ELF-1 (cell line): ENCODE results near the gene PEF1.

Experiments
- DNase-seq: peaks from one replicate; pipeline ENCODE4 v3.0.0-alpha.2; 2016; ENCODE audit warnings: low read depth, low spot score

The PEF1 gene, protein sequence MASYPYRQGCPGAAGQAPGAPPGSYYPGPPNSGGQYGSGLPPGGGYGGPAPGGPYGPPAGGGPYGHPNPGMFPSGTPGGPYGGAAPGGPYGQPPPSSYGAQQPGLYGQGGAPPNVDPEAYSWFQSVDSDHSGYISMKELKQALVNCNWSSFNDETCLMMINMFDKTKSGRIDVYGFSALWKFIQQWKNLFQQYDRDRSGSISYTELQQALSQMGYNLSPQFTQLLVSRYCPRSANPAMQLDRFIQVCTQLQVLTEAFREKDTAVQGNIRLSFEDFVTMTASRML

GRCh38 chr1:31644560-31645273 is at the start of gene PEF1:
Gene PEF1, minus strand, starts transcription at chr1:31644876. Its CDS starts 12 bp downstream, at chr1:31644864.
- DNase-seq, result peak; percentile 100

DNA sequence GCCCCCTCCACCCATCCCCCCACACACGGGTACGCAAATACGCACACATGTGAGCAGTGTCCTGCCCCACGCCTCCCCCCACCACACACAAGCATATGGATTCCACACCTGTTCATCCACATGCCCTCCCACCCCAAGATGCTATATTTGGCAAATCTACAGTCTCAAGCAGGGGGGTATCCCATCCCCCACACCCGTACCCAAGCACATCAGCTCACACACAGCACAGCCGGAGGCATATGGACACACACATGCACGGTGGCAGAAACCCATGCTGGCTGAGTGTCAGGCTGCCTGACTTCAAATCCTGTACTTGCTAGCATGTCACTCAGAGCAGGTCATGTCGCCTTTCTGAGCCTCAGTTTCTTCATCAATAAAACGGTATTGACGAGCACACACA is 48.6 kb upstream of the PEF1 start:
- DNase-seq, result no peak

DNA sequence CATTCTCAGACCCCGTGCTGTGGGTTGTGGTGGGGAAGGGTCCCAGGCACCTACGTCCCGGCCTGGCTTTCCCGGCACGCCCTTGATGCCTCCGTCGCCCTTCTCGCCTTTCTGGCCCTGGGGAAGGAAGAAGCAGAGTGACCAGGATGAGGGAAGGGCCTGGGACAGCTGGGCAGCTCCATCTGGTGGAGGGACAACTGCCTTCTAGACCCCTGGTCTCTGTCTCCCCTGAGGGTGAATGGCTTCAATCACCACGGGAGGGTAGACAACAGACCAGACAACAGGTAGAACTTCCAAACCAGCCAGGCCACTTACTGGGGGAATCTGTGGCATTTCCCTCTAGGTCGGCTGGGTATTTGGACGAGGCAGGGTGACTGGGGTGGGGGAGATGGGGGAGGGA is 47.3 kb upstream of the PEF1 start:
- DNase-seq, result peak; percentile 86

- no peak for DNase-seq
Observed at GRCh38 chr1:31691446-31691845, 46.8 kb upstream of the PEF1 start.

DNA sequence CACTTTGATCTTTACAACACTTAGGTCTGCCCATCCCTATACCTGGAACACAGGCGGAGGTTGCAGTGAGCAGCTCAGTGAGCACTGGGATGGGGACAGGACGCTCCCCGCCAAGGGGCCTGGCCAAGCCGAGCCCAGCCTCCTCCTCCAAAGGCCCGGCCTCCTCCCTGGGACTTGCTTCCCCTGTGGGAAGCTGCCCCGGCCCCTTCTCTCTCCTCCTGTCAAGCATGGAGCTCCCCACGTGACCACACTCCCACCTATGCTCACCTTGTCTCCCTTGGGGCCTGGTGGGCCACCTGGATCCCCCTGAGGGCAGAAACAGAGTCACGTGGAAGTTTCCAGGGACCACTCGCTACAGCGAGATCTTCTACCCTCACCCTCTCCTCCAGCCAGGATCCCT is 46.2 kb upstream of the PEF1 start:
- DNase-seq, result no peak

DNA sequence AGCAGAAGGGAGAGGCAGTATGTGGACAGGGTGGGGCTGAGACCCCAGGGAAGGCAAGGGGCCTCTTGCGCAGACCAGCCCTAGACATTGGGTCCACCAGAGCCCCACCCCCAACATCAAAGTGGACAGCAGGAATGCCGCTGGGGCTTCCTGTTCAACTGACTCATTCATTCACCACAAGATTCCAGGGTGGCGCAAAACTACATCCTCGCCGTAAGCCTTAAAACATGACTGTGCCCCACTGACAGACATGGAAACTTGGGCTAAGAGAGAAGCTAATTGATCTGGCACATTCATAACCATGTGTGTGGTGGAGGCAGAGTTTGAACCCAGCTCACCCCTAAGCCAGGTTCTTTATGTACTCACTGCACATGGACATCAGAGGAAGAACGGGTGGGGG is 45.2 kb upstream of the PEF1 start:
- no peak for DNase-seq

DNA sequence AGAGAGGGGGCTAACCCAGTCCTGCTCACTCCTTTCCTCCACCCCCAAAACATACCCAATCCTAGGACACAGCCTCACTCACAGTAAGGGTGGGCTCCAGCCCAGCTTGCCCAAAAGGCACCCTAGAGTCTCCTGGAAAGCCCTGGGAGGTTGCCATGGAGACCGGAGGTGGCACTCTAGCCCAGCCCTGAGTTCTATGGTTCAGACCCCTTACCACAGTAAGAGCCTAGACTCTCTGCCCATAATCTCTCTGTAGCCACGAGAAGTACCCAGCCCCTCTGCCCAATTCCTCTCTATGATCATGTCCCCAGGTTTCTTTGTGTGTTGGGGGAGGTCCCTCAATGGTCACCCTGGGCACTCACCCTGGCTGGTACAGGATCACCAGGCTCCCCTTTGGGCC is 44.7 kb upstream of the PEF1 start:
- DNase-seq, result no peak

GRCh38 chr1:31688233-31688918 is 43.7 kb upstream of the PEF1 start:
- no peak for DNase-seq

DNA sequence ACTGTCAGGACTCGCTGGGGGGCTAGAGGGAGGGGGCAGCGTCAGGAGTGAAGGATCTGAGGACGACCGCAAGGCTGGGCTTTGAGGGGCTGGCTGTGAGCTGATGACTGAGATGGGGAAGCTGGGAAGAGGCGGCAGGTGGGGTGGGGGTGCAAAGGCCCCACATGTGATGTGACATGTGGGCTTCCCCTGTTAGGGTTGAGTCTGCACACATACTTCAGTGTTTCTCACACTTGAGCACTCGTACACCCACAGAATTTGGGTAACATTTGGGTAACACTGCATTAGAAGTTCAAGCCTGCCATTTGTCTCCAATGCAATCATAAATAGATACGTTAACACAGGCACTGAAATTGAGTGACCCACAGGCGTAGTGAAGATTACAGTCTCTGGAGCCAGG is 42.9 kb upstream of the PEF1 start:
- DNase-seq, result no peak

GRCh38 chr1:31685795-31686194 is 41.1 kb upstream of the PEF1 start:
- no peak for DNase-seq

- DNase-seq, result no peak
Observed at GRCh38 chr1:31683997-31684396, 39.3 kb upstream of the PEF1 start.

GRCh38 chr1:31681415-31681814 is 36.7 kb upstream of the PEF1 start:
- DNase-seq, result peak; percentile 59

- no peak for DNase-seq
Observed at GRCh38 chr1:31679676-31680230, 35.1 kb upstream of the PEF1 start.

GRCh38 chr1:31679091-31679490 is 34.4 kb upstream of the PEF1 start:
- no peak for DNase-seq

- no peak for DNase-seq
Observed at GRCh38 chr1:31678681-31679080, 34.0 kb upstream of the PEF1 start.

DNA sequence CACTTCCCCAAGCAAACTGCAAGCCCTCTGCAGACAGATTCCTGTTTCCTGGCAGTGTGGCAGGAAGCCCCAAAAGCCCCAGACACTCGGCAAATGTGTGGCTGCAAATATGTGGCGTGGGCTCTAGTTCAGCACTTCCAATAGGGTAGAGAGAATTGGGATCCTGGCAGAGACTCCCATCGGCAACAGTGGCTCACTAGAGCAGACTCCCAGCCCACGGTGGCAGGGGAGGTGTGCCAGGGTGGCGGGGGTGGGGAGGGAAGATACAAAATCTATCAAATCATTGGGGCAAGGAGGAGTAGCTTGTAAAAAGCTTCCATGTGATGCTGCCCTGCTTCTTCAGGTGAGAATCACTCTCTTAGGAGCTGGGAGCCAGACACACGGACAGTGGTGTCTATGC is 33.3 kb upstream of the PEF1 start:
- no peak for DNase-seq

DNA sequence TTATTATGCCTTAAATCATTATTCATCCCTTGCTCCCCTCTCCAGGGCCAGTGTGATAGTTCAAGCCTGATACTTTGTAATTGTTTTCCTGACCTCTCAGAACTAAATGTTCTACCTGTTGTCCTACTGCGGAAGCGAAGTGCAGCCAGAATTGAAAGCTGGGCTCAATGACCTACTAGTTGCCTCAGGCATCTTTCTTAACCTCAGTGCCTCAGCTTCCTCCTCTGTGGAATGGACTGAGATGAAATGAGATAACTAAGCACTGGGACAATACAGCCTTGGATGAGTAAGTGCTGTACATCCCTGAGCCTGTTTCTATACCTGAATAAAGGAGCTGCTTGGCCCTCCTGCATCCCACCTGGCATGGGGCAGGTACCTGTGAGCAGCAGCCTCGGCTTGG is 32.7 kb upstream of the PEF1 start:
- DNase-seq, result no peak

GRCh38 chr1:31675756-31676155 is 31.1 kb upstream of the PEF1 start:
- no peak for DNase-seq

DNA sequence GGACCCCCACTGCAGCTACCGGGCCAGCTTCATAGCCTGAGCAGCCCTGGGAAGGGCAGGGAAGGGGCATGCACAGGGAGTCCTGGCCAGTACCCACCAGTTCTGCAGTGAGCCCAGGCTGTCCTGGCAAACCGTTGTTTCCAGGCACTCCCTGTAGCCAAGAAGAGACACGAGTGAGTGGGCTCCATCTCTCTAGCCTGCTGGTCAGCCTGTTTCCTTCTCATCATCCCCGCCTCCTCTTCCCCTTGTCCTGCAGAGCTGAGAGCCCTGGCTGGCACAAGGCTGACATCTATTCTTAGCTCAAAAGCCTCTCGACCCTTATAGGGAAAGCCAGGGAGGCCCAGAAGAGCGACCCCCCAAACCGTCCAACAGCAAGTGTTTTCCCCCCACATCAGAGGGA is 30.5 kb upstream of the PEF1 start:
- DNase-seq, result no peak

DNA sequence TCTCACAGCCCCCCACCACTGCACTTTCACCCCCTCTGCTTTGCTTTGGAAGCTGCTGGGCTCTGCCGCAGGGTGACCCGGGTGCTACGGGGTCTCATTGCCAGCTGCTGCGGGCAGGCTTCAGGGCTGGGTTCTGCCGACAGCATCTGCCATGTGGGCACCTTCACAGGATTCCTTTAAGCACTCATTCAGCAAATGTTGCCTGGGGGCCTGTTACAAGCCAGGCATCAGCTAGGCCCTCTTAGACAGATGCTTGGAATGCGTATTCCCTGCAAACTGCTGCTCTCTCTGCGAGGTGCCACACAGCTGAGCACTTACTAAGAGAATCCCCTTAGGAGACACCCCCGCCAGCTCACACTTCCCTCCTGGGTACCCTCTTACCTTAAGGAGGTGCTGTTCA is 29.9 kb upstream of the PEF1 start:
- DNase-seq, result peak; percentile 64

- no peak for DNase-seq
Observed at GRCh38 chr1:31673433-31673832, 28.8 kb upstream of the PEF1 start.

GRCh38 chr1:31672986-31673385 is 28.3 kb upstream of the PEF1 start:
- DNase-seq, result no peak
